ENCODE measurements around the gene SLC2A11.

SLC2A11 gene, protein sequence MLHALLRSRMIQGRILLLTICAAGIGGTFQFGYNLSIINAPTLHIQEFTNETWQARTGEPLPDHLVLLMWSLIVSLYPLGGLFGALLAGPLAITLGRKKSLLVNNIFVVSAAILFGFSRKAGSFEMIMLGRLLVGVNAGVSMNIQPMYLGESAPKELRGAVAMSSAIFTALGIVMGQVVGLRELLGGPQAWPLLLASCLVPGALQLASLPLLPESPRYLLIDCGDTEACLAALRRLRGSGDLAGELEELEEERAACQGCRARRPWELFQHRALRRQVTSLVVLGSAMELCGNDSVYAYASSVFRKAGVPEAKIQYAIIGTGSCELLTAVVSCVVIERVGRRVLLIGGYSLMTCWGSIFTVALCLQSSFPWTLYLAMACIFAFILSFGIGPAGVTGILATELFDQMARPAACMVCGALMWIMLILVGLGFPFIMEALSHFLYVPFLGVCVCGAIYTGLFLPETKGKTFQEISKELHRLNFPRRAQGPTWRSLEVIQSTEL

DNA sequence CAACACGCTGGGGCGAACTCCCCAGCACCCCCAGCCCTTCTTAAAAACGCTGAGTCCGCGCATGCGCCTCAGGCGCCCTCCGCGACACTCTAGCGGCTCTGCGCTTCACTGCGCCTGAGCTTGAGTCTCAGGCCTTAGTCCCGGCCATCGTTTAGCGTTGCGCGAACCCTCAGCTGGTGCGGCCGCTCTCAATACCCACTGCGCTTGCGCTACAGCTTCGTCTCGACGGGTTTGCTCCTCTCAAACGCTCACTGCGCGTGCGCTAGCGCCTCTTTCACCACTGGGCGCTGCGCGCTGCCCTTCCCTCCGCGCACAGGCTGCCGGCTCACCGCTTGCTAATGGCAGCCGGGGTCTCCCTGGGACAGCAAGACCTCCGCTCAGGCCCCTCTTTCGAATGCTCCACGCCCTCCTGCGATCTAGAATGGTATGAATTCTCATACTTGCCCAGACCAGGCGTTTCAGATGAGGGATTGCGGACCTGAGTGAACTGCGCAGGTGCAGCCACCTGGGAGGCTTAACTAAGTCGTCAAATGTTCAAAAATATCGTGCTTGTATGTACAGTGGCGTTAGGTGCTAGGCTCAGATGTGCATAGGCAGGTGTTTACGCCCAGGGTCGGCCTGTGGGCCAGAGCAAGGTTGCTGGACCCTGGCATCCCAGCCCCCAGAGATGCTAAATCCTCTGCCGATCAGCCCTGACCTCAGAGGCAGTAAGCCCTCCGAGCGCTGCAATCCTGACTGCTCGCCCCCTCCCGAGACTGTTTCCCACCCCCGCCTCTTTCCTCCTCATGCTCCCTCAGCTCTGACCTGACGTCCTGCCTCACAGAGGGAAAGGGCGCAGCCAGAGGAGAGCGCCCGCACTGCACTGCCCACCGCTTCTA lies at the start of gene SLC2A11:
TSS of gene SLC2A11 (plus strand) at position 270 of the 878 bp plus-strand sequence. CDS start at position 395, 125 bp downstream.
- DNase-seq (ENCODE audit: low read depth in 2 of 2), result peak; percentile 85 to 92

DNA sequence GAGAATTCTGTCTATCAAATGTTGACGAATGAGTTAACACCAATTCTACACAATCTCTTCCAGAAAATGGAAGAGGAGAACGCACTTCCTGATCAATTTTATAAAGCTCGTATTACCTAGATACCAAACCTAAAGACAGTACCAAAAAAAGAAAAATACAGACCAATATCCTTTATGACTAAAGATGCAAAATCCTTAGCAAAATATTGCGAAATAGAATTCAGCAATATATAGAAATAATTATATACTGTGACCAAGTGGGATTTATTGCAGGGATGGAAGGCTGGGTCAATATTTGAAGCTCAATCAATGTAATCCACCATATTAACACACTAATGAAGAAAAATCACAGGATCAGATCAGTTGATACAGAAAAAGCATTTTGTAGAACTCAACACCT lies 45.3 kb upstream of the SLC2A11 start:
- DNase-seq (ENCODE audit: low read depth in 2 of 2), result no peak

DNA sequence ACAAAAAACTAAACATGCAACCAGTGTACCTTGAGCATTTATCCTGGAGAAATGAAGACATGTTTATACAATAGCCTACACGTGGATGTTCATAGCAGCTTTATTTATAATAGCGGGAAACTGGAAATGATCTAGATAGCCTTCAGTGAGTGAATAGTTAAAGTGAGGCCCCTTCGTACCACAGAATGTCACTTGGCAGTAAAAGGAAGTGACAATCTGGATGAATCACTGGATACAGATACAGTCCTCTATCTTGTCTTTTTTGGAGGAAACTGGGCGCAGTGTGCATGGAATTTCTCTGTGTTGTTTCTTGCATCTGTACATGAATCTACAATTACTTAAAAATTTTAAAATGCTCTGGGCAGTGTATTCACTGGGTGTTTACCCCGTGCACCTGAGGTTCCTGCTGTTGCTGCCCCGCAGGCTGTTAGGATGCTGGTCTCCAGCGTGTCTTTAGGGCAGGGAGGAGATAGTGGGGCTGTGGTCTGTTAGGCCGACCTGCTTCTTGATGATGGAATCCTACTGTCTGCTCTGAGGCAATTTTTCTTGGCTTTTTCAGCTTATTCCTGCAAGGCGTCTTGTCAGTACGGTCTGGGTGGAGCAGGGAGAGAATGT lies 42.0 kb upstream of the SLC2A11 start:
- no peak for DNase-seq (ENCODE audit: low read depth in 2 of 2)

DNA sequence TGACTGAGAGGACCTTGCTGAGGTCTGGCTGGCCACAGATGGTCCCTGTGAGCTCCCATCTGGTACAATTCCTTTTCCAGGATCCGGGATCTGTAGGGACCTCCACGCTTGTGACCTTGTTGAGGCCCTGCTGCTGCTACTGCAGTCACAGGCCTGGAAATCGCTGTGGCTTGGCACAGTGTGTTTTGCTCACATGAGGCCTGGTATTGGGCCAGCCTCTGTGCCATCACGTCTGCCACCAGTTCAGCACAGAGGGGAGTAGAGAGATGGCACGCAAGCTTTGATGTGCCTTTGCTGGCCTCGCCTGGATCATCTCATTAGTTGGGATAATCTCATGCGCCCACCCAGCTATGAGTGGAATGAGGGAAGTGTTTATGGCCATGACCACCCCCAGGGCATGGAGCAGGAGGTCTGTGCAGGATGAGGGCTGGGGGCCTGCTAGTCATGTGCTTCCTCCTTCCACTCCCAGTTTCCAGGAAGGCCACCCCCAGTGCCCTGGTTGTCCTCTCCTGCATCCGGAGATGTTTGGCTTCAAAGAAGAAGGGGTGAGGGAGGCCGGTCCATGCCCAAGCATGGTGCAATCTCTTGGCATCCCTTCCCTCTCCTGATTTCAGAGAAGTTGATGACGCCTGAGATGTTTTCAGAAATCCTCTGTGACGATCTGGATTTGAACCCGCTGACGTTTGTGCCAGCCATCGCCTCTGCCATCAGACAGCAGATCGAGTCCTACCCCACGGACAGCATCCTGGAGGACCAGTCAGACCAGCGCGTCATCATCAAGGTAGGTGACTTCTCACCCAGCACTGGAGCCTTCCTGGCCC lies 41.3 kb upstream of the SLC2A11 start:
- DNase-seq (ENCODE audit: low read depth in 2 of 2), result no peak

DNA sequence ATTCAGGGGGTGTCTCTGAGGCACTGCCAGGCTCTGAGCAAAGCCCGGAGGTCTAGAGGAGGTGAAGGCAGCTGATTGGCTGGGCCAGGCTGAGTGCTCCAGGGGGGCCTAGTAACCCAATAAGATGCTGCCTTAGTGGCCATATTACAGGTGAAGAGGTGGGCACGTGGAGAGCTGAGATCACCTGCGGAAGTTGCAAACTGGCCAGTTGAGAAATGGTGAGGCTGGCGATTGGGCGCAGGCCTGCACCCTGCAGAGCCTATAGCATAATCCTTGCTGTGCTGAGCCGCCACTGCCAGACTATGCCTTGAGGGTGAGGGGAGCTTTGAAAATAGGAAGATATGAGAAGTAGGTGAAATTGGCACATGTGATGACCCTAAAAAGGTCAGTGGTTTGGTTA lies 40.5 kb upstream of the SLC2A11 start:
- DNase-seq (ENCODE audit: low read depth in 2 of 2), result no peak

DNA sequence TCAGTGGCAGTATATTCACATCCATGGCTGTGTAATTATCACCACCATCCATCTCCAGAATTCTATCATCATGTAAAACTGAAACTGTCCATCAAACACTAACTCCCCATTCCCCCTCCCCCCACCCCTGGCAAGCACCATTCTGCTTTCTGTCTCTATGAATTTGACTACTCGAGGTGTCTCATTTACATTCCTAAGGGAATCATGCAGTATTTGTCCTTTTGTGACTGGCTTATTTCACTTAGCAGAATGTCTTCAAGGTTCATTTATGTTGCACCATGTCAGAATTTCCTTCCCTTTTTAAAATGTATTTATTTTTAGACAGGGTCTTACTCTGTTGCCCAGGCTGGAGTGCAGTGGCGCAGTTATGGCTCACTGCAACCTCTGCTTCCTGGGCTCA lies 39.1 kb upstream of the SLC2A11 start:
- no peak for DNase-seq (ENCODE audit: low read depth in 2 of 2)

DNA sequence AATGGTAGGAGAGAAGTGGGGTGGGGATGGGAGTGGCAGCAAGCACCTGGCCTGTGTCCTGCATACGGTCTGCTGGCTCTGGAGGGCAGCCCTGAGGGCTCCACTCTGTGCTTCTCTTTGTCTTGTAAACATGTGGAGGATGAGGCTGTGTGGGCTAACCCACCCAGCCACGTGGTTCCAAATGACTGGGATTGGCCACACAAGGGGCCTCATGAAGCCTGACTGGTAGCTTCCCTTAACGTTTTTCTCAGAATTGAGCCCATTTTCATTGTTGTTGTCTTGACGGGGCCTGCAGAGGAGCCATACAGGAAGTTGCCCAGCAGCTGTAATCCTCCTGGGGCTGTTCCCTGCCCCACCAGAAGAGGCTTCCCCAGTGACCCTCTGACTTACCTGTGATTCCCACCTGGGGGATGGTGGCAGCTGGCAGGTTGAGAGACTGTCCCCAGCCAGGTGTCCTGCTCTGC lies 36.9 kb upstream of the SLC2A11 start:
- no peak for DNase-seq (ENCODE audit: low read depth in 2 of 2)

DNA sequence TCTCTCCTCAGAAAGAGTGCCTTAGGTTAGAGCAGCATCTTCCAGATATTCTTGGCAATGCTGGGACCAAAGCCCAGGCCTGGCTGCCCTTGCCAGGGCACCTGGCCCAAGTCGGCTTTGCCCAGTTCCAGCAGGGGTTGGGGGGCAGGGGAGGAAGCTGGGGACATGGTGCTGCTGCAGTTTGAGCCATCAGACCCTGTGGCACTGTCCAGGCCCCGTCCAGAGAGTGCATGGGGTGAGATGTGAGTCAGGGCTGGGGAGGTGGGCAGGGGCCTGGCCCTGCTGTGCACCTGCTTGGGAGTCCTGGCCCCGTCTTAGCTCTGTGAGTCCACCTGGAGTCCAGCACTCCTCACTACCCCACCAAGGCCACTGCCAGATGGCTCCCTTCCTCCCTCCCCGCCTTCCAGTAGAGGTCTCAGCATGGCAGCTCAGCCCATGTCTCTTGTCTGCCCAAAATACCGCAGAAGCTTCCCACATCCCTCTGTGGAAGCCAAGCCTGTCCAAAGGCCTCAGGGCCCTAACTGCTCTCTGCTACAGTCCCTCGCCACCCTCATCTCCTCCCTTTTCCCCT lies 35.5 kb upstream of the SLC2A11 start:
- no peak for DNase-seq (ENCODE audit: low read depth in 2 of 2)

DNA sequence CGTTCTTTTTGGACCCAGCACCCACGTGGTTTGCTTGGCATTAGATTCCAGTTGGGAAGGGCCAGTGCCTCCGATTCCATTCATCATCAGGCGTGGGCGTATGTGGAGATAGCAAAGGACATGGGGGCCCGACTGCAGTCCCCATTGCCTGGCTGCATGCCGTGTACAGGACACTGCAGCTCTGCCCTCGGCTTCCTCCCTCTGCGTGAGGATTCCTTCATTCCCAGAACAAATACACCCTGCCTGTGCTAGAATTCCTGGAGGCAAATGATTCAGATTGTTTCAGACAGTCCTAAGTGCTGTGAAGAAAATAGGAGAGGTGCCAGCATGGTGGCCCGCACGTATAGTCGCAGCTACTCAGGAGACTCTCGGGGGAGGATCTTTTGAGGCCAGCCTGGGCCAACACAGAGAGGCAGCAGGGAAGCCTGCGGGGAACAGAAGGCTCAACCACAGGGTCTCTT lies 34.3 kb upstream of the SLC2A11 start:
- no peak for DNase-seq (ENCODE audit: low read depth in 2 of 2)

DNA sequence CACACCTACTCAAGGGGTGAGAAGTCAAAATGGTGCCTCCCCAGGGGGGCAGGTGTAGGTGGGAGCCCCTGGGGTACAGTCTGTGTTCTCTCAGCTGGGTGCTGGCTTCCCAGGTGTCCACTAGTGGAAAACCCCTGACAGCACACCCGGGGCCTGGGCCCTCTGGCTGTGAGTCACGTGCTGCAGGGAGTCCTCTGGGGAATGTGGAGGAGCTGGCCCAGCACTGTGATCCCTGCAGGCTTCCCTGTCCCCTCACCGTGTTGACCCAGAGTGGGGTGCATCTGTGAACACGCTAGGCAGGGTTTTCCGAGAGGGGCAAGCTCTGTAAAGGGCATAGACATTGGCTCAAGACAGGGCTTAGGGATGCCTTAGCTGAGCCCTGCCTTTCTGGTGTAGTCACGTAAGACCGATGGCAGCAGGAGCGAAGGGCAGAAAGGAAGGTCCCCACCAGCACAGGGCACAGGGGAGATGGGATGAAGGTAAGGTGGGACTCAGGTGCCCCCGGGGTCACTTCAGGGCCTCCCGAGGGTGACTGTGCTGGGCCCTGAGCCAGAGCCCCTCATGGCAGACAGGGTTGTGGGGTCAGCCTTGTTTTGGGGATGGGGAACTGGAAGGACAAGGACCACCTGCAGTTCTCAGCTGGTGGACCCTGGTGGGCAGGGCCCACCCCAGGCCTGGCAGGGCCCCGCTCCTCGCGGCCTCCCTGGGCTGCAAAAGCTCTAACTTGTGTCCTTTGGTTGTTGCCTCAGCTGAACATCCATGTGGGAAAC lies 33.0 kb upstream of the SLC2A11 start:
- no peak for DNase-seq (ENCODE audit: low read depth in 2 of 2)

DNA sequence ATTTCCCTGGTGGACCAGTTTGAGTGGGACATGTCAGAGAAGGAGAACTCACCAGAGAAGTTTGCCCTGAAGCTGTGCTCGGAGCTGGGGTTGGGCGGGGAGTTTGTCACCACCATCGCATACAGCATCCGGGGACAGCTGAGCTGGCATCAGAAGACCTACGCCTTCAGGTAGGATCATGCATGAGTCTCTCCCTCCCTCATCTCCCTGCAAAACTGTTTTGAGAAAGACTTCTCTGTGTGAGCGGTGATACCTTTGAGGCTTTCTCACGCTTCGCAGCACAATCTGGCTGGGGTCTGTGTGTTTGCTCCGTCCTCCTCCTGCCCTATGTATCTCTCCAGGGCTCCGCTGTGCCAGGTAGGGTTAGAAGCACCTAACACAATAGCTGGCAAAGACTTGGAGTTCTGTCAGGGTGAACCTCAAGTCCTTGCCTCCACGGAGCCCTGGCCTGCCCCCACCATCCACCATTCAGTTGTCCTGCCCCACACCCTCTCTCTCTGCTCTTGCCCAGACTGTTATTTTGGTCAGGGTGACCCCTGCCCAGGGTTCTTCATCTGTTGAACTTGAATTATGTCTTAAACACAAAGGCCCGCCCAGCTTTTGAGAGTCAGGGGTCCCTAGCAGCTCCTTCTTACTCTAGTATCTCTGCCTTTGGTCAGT lies 32.3 kb upstream of the SLC2A11 start:
- no peak for DNase-seq (ENCODE audit: low read depth in 2 of 2)

DNA sequence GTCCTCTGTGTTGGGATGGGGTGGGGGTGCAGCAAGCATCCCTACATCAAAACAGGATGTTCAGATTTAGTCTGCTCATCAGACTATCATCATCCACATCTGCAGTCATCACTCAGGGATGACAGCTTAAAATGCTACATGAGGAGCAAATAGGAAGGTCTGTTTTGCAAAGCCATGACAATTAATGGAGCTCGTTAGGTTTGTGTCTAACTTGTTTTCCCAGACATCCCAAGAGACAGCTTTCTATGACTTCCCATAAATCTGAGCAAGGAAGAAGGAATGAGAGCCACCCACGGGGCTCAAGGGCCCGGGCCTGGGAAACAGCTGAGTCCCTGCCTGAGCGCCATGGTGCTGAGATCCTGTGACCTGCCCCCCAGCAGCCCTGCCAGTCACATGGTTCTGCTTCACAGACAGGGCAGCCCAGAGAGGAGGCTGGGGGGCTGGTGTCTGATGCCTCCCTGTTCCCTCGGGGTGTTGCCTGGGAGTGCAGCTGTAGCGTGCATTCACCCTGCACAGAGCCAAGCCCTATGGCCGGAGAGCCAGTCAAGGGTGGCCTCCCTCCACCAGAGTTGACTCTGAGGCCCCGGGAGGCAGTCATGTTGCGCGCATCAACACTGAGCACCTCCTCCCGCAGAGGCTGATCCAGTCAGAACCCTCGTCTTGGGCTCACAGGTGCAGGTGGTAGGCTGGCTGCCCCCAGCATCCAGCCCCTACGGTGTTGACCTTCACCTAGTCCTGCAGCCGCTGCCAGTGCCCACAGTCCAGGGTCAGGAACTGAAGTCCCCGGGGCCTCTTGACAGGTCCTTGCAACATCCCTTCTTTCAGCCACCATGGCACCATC lies 30.9 kb upstream of the SLC2A11 start:
- DNase-seq (ENCODE audit: low read depth in 2 of 2), result no peak

DNA sequence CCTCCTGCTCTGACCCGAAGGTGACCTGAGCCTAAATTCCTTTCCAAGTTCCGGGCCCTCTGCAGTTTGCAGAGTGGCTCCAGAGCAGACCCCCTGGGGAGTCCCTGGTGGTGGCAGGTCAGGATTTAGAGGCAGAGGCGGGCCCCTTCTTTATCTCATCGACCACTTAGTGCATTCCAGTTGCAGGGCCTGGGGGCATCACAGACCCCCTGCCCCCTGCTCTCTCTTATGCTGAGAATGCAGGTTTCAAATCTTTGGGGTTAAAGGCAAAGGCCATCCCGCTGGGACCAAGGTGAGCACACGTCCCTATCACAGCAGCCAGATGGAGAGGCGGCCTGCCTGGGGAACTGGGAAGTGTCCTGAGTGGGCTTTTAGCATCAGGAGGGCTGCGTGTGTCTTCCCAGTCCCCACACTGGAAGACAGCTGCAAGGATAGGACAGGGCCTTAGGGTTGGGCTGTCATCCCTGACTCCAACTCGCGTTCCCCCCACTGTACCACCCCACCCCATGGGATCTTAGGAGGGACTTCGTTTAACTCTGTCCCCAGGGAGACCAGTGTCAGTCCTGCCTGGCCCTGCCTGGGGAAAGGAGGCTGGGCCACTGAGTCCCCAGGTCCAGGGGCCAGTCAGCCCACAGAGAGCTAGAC lies 30.2 kb upstream of the SLC2A11 start:
- no peak for DNase-seq (ENCODE audit: low read depth in 2 of 2)

DNA sequence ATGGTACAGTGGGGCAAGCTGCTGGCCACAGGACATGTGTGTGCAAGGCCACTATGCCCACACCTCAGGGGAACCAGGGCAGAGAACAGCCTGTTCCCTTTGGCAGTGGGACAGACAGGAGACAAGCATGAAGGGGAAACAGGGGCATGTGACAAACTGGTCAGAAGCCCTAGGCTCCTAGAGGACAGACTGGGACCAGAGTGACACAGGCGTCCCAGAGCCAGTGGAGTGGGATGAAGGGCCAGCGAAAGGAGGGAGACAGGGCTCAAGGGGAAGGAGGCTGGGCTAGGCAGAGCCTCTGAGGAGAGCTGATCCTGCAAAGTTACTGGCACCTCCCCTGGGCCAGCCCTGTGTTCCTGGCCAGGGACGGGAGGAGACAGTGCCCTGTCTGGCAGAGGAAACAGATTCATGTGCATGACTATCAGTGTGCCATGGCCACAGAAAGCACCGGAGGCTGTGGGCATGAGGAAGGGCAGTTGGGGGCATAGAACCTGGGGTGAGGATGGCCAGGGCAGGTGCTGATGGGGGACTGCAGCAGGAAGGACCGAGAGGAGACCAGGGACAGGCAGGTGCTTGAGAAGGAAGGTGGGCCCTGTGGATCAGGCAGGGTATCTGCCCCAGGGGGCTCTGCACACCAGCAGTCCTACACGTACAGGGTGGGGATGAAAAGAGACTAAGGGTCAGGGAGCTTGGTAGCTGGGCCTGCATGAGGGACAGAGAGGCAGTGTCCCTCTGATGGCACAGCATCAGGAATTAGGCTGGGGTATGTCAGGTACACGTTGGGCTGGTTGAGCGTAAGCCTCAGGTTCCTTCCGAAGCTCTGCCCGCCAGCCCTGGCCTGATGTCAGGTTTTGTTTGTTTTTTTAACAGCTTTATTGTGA lies 28.6 kb upstream of the SLC2A11 start:
- DNase-seq (ENCODE audit: low read depth in 2 of 2), result no peak

DNA sequence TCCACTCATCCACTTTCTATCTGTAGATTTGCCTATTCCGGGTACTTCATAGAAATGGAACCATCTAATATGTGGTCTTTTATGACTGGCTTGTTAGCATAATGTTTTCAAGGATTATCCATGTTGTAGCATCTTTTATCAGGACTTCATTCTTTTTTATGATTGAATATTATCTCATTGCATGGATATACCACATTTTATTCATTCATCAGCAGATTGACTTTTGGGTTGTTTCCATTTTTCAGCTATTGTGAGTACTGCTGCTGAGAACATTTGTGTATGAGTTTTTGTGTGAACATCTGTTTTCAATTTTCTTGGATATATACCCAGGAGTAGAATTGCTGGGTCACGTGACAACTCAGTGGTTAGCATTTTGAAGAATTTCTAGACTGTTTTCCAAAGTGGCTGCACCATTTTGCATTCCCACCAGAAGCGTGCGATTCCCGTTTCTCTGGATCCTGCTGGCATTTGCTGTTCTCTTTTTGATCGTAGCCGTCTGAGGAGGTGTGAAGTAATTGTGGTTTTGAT lies 27.8 kb upstream of the SLC2A11 start:
- DNase-seq (ENCODE audit: low read depth in 2 of 2), result no peak

DNA sequence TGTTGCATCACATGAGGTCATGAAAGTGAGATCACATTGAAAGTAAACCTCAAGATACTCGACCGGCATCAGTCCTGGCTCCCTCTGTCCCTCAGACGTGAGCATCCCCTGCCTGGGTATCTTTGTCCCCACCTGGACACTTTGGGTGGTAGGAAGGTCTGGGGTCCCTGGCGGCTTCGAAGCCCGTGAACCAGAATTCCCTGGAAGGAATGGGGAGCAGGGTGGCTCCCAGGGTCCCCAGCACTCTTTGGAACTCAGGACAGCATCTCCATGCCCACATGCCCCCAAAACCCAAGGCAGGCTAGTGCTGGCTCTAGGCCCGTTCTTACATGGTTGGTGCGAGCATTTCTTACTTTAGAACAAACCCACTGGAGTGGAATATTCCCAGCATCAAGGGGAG lies 26.4 kb upstream of the SLC2A11 start:
- DNase-seq (ENCODE audit: low read depth in 2 of 2), result no peak

DNA sequence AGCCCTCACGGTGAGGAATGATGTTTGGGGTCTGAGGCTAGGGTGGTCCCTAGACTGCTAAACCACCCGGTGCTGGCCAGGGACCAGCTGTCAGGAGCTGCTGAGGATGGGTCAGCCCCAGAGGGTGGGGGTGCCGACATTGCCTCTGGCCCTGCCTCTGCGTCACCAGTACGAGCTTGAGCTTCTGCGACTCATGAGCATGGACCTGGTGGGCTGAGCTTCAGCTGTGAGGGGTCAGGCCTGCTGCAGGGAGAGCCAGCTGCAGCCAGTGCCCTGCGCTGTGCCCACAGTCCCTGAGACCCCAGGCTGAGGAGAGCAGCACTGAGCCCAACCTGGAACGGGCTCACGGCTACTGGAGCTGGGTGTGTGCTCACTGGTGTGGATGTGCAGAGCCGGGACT lies 25.9 kb upstream of the SLC2A11 start:
- no peak for DNase-seq (ENCODE audit: low read depth in 2 of 2)
